ENCODE results near the gene DDC.

DNA sequence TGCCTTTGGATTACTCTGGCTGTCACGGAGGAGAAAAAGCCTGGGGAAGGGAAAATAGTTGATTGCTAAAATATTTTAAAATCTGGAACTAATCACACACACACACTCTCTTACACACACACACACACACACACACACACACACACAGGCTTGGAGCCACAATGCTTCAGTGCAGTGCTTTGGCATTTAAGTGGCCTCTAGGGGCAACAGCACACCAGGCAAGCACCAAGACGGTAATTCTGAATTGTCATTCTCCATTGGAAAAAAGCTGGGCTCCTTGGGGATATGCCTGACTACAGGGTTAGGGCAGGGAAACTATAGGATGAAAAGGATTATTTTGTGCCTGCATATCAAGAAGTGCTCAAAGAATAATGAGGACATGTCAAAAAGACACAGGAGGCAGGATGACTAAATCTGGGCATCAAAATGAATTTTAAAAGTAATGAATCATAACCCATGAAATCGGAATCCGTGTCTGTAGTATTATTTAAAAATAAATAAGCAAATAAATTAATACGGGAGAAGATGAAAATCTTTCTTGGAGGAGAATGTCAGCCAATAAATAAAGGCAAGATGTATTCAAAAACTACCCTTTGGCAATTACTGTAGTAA lies 30.4 kb upstream of the DDC start:
- TF ChIP-seq CTCF (IDR thresholded peaks at IDR 0.05; ENCODE audit: low read depth, low read length, poor library complexity, severe bottlenecking) (peak; percentile 56), EZH2phosphoT487 (IDR thresholded peaks at IDR 0.05; ENCODE audit: borderline replicate concordance, low read length) (no peak)
